HuH-7 (cell line): ENCODE measurements around the gene FAM193A.
"Not testable (repeated sequence)": the region's sequence is repeated elsewhere in the genome, so short reads cannot be mapped to it uniquely, and the experiment has no call there.

Source experiments
- DNase-seq: peaks from one replicate; pipeline ENCODE4 v3.0.0; 2011; ENCODE audit warnings: low spot score

Gene FAM193A

DNA sequence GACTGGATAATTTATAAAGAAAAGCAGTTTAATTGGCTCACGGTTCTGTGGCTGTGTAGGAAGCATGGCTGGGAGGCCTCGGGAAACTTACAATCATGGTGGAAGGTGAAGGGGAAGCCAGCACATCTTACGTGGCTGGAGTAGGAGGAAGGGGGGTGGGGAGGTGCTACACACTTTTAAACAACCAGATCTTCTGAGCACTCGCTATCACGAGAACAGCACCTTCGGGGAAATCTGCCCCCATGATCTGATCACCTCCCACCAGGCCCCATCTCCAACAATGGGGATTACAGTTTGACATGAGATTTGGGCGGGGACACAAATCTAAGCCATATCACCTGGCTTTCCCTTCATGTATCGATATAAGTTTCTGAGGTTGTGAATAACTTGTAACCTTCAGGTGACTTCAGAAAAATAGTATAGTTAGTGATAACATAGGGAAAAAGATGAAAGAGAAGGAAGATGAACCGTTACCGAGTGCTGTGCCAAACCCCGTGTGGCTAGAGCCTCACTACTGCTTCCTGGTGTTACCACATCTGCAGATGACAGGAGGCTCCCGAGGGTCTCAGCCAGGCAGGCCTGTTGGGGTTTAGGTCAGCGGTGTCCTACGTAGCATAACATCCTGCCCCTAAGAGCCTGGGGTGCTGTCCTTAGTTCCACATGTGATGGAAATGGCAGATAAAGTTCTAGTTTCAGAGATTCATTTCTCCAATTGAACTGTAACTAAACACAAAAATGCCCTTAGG, 116.1 kb downstream of the FAM193A start:
- DNase-seq: no peak

DNA sequence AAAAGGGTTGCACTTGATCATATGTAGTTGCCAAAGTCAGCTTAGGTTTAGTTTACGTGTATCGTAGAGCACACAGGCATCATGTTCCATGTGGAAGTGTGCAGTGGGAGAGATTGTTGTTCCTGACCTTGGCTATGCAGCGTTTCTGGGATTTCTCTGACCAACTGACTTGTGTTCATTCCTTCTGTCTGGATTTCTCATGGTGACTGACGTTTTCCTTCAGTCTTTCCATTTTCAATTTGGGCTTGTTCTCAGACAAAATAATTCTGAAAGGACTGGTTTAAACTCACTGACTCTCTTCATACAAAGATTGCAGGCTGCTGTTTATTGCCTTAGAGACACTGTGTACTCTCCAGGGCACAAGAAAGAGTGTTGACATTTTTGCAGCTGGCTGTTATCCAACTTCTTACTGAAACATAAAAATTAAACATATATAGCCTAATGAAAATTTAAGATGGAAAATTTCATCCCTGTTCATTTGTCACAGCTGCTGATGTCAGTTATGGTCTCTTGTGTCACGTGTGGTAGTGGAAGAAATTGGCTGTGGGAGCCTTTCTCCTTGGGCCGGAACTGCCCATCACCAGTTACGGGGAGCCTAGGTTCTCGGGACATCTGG, 124.3 kb downstream of the FAM193A start:
- no peak for DNase-seq

DNA sequence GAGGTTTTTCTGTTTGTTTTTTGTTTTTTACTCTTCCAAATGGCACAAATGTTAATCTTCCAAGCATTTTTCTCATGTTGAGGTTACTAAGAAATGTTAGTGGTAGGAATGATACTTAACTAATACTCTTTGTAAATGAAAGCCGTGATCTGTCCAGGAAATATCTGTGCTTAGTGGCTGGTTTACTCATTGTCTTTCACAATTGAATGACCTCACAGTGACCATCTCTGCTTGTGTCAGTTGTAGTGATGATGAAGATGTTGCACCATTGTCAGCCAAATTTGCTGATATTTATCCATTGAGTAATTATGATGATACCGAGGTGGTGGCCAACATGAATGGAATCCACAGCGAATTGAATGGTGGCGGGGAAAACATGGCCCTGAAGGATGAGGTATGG, 126.2 kb downstream of the FAM193A start:
- no peak for DNase-seq

DNA sequence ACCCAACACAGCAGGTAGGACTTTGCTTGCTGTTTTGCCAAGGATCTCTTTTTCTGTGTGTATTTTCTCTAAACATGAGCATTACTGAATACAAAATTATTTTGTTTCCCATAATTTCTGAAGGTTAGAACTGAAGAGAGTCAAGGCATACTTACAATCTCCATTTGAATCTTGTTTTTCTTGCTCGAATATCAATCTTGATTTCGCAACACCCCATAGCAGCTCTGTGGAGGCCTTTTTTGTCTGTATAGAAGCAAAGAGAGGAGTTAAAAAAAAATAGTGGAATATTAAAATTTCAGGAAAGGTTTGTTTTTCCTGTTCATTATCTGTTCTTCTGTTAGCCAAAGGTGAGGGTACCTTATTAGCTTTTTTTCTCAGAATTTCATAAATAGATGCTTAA, 126.8 kb downstream of the FAM193A start:
- DNase-seq: no peak

DNA sequence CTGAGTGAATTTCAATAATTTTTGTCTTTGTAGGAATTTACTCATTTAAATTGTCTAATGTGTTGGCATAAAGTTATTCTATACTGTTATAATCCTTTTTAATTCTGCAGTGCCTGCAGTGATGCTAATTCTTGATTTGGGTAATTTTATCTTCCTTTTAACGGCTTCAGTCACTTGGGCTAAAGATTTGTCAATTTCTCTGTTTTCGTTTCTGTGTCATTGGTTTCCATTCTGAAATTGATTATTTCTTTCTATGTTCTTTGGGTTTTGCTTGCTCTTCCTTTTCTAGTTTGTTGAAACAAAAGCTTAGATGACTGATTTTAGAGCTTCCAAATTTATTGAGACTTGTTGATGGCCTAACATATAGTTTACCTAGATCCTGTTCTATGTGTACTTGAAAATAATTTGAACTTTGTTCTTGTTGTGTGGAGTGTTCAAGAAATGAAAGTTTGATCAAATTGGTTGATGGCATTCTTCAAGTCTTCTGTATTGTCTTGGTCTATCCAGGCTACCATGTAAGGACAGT, 130.3 kb downstream of the FAM193A start:
- no peak for DNase-seq

DNA sequence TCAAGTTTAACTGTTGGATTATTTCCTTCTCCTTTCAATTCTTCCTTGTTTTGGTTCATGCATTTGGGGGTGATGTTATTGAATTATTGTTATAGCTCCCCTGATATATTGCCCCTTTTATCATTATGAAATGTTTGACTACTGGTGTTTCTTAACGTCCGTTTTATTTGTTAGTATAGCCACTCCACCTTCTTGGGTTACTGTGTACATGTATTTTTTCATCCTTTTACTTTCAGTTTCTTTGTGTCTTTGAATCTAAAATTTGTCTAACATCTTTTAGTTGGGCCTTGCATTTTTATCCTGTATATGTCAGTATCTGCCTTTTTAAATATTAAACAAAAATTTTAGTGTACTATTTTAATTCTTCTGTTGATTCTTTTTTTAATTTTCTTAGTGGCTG, 131.0 kb downstream of the FAM193A start:
- no peak for DNase-seq

DNA sequence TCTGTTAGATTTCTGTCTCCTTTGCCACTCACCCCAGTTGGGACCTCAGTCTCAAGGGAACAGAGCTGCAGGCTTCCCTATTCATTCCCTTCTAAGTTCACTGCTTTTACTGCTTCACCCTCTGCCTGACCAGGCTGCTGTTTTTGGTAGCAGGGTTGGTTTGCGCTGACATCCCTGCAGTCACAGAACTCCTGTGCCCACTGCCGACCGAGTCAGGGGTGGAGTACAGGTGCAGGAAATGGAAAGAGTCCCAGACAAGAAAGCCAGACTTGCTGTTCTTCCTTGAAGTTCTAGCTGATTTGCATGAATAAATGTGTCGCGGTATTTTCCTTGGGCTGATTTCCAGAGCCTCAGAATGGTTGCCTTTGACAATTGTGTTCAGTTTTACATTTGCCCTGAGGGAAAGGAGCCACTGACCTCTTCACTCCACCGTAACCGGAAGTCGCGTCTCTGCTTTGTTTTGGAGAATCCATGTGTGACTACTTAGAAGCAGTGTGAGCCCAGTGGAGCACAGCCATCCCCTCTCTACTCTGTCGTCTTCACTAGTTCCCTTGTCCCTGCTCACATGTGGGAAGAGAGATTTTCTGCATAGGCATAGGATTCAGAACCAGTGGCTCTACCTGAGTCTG, 134.9 kb downstream of the FAM193A start:
- DNase-seq: no peak

DNA sequence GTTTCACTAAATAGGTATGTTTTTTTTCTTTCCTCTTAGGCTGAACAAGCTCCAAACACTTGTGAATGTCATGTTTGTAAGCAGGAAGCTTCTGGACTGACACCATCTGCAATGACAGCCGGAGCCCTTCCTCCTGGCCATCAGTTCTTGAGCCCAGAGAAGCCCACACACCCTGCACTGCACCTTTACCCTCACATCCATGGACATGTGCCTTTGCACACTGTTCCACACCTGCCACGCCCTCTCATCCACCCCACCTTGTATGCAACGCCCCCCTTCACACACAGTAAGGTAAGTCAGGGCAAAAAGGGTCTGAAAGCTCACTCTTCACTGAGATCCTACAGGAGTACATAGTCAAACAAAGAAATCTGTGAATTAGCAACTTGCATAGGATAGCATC, 135.6 kb downstream of the FAM193A start:
- DNase-seq: no peak

DNA sequence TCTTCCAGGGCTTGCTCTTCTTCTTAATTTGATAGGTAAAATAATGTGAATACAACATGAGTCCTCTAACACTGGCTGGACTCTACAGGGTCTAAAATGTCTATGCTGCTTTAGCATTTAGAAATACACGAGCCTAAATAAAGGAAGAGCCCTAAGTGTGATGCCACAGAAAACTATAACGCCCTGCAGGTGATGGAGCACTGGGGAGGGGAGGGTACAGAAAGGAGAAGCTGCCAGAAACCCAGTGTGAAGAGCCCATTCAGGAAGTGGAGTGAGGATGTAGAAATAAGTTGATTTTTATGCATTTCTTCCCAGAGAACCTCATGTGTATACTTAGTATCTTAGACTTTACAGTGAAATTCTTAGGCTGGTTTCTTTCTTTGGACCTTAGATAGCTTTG, 136.3 kb downstream of the FAM193A start:
- no peak for DNase-seq

DNA sequence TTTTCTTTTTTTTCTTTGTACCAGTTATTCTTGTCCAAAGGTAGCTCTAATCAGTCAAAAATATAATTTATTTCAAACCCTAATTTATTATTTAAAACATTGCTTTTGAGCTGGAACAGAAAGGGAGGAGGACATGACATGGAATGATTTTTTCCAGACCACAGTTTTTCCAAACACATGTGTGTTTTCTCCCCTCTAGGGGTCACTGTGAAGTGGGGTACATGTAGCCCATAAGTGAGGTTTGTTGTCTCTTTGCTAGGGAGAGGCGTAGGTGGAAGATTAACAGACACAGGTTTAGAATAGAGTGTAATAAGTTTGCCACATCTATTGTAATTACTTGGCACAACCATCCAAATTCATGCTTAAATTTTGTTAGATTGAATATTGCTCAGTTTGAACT, 136.7 kb downstream of the FAM193A start:
- DNase-seq: no peak

DNA sequence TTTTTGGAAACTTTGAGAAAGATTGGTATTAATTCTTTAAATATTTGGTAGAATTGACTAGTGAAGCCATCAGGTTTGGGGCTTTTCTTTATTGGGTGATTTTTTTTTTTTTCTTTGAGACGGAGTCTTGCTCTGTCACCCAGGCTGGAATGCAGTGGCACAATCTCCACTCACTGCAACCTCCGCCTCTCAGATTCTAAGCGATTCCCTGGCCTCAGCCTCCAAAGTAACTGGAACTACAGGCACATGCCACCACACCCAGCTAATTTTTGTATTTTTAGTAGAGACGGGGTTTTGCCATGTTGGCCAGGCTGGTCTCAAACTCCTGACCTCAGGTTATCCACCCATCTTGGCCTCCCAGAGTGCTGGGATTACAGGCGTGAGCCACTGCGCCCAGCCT, 143.3 kb downstream of the FAM193A start:
- not testable (repeated sequence) for DNase-seq

DNA sequence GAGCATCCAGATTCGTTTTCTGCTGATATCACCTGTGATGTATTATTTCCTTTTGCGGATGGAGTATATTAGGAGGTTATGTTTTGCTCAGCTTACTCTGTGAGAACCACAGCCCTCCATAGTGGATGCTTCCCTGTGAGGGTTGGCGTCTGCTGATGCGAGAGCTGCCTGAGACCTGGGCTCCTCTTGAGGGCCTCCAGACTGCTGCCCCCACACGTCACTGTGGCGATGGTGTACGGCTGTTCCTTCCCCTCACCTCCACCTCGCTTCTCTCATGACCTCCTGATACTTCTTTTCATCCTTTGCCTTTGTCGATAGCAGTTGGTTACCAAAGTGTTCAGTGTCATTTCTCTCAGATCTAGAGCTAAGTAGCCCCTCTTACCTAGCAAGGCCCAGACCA, 148.0 kb downstream of the FAM193A start:
- DNase-seq: no peak

DNA sequence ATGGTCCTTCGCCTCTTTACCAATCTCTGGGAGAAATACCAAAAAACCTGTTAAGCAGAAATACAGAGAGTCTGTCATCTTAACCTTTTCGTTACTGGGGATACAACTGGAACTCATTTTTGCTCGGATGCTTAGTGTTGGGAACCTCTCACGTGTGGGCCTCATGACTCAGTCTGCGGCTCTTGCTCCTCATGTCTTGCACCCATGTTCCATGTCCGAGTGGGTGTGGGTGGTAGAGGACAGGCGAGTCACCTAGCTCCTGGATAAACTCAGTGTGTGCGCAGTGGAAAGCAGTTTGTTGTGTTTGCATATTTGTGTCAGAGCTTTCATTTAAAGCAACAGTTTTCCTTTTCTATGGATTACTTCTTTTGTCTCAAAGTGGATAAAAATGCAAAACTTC, 149.1 kb downstream of the FAM193A start:
- DNase-seq: no peak

DNA sequence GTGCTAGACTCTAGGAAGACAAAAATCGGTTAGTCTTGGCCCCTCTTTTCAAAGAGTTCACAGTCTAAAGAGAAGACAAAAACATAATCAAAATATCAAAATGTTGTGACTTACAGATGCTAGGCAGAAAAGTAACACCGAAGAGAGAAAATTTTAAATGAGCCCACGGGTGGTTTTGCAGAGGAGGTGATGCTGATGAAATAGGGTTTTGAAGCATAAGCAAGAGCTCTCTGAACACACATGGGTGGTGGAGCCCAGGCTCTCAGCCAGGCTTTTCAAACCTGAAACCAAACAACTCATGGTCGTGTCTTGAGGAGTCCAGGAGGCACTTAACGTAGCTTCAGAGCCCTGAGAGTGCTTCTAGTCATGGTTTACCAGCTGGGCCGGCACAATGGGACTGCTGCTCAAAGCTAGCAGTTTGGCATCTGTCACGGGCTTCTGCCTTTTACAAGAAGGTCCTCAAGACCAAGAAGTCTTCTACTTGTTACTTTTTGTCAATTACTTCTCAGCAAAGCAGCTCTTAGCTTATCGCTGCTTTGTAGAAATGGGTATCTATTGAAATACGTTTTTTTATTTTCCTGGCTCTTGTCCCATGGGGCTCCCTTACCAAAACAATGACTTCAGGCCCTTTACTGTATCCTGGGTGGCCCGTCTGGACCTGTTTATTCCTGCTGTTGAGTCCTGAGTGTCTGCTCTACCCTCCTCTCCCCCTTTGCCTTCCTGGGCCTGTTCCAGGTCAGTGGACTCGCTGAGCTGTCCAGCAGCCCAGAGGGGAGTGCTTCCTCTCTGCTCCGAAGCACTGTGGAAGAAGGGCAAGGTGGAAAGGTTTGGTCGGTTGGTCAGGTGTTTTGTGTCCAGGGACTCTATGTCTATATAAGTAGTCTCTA, 150.2 kb downstream of the FAM193A start:
- no peak for DNase-seq

DNA sequence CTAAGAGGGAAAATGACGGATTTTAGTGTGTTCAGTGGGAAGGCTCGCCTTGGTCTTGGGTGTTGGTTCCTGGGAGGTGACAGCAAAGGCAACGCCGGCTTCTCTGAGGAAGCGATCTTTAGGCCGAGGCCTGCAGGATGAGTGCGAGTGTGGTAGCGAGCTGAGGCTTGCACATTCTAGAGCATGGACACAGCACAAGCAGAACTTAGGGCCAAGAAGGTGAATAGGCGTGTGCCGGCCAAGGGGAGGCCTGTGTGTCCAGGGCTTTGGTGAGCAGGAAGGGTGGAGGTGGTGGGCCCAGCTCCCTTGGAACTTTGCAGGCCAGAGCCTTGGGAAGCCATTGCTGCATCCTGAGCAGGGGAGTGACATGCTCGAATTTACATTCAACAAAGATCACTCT, 151.8 kb downstream of the FAM193A start:
- DNase-seq: no peak

DNA sequence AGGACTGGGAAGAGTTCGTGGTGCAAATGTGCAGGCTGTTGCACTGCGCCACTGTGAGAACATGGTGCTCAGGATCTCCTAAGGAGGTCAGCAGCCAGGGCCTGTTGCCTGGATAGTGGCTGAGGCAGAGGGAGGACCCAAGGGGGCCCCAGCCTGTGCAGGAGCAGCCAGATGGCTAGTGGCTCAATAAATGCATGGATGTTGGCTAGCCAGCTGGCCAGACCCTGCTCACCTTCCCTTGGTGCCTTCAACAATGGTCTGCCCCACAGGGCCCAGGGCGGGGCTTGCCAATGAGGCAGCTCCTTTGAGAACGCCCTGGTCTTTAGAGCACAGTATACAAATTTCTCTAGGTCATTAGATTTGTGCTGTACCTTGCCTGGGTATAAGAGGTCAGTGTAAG, 152.2 kb downstream of the FAM193A start:
- DNase-seq: no peak

DNA sequence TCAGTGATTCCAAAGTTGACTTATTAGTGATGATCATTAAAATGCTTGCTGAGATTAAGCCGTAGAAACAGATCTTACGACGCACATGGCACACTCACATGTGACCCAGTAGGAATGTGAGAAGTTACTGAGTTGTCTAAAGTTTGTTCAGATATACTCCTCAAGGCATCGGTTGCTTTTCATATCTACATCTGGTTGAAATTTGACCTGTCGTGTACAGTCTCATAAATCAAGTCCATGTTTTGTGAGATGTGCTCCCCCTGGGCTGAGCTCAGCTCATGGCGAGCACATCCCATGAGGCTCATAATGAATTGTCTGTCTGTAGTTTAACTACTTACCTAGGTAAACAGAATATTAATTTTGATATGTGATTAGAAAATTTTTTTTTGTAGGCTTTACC, 152.7 kb downstream of the FAM193A start:
- DNase-seq: no peak

DNA sequence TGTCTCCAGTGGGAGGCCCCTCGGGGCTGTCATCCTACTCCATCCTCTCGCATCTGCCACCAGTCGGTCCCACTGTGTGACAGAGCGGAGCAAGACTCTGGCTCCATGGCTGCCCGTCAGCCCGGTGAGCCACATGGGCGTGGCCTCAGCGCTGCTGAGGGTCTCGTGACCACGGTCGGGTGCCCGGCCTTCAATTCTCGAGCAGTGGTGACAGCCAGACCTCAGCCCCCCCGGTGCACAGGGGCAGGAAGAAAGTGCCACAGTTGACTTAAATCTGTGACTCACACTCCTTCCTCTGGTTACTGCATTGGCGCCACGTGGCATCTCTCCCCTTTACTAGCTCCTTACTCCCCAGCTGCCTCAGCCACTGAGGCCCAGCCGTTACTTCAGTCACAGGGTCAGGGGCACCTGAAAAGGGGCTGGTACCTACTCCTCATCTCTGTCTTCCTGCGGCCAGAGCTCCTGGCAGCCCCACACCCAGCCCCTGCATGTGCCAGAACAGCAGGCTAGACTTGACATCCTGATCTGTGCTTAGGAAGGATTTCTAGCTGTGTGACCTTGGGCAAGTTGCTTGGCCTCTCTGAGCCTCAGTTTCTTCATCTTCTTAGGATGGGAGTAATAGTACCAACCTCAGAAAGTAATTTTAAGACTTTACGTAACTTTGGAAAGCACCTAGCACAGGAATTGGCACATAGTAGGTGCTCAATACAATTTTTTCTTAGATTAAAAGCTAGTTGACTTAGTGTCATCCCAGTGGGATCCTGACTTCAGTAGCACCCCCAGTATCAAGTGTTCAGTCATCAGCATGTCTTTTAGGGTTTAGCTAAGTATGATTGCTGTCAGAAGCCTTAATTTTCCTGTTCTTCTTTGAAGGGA, 153.6 kb downstream of the FAM193A start:
- DNase-seq: no peak

DNA sequence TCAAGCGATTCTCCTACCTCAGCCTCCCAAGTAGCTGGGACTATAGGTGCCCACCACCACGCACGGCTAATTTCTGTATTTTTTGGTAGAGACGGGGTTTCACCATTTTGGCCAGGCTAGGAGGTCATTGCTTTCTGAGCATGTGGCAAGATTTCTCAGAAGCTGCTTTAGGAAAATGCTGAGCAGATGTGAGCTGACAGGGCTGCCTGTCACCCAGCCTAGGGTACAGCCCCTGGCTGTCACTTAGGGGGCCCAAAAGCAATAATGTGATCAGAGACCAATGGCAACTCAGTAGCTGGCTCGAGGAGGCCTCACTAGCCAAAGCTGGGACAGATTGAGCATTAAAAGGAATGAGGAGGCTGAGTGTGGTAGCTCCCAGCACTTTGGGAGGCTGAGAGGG, 154.9 kb downstream of the FAM193A start:
- no peak for DNase-seq

DNA sequence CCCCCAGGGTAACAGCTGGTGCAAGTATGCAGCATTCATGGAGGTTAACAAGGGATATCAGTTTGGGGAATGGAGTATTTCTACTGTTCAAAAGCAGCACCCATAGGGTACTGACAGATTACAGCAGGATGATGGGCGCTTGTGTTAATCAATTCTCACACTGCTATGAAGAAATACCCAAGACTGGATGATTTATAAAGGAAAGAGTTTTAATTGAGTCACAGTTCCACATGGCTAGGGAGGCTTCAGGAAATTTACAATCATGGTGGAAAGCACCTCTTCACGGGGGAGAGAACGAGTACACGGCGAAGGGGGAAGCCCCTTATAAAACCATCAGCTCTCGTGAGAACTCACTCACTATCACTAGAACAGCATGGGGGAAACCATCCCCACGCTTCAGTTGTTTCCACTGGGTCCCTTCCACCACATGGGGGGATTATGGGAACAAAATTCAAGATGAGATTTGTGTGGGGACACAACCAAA, 155.5 kb downstream of the FAM193A start:
- no peak for DNase-seq

DNA sequence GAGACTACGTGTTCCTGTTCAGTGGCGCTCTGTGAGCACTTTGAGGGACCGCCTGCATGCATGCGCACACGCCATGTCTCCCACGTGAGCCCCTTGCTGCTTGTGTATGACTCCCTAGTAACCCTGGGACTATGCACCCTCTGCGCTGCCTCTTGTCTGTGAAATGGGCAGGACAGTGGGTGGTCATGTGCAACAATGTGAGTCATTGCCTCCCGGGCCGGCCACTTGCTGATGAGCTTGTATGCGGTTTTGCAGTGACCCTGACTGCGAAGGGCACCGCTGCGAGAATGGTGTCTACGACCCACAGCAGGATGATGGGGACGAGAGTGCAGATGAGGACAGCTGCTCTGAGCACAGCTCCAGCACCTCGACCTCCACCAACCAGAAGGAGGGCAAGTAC, 158.2 kb downstream of the FAM193A start:
- DNase-seq: no peak
